HG03571 (cell line): ENCODE results near the gene TTLL6.

ENCODE experiments used
- ATAC-seq: cut with Tn5 transposase; IDR thresholded peaks from one replicate; pipeline ENCODE4 v1.9.1; 2021; ENCODE audit not compliant: unreplicated experiment

TTLL6 gene

GRCh38 chr17:48738803-48739526, 78.1 kb downstream of the TTLL6 start:
- ATAC-seq: no peak

GRCh38 chr17:48738424-48738802, 78.6 kb downstream of the TTLL6 start:
- no peak for ATAC-seq

- ATAC-seq: no peak
Measured at GRCh38 chr17:48737330-48738043, 79.5 kb downstream of the TTLL6 start.

- ATAC-seq: no peak
Measured at GRCh38 chr17:48735062-48735351, 82.0 kb downstream of the TTLL6 start.

- ATAC-seq: no peak
Measured at GRCh38 chr17:48734333-48735061, 82.5 kb downstream of the TTLL6 start.

GRCh38 chr17:48733632-48734328, 83.2 kb downstream of the TTLL6 start:
- no peak for ATAC-seq

GRCh38 chr17:48732688-48733629, 84.1 kb downstream of the TTLL6 start:
- ATAC-seq: no peak

- ATAC-seq: no peak
Measured at GRCh38 chr17:48731355-48731754, 85.7 kb downstream of the TTLL6 start.

- ATAC-seq: no peak
Measured at GRCh38 chr17:48730240-48730550, 86.8 kb downstream of the TTLL6 start.

GRCh38 chr17:48729335-48730239, 87.4 kb downstream of the TTLL6 start:
- no peak for ATAC-seq

GRCh38 chr17:48728232-48729231, 88.5 kb downstream of the TTLL6 start, which contains the start of gene HOXB13:
TSS of gene HOXB13 (minus strand) at chr17:48728750. CDS start at chr17:48728593, 157 bp downstream.
- no peak for ATAC-seq

- ATAC-seq: no peak
Measured at GRCh38 chr17:48727415-48728175, 89.4 kb downstream of the TTLL6 start.

GRCh38 chr17:48726916-48727286, 90.1 kb downstream of the TTLL6 start:
- no peak for ATAC-seq

- ATAC-seq: no peak
Measured at GRCh38 chr17:48726114-48726915, 90.7 kb downstream of the TTLL6 start.

- no peak for ATAC-seq
Measured at GRCh38 chr17:48725288-48726064, 91.6 kb downstream of the TTLL6 start.

- ATAC-seq: no peak
Measured at GRCh38 chr17:48725004-48725287, 92.1 kb downstream of the TTLL6 start.
